ENCODE data around the gene JAZF1.
A peak's percentile ranks its signal among the peaks of the same experiment; 100 is the strongest.

JAZF1 gene

DNA sequence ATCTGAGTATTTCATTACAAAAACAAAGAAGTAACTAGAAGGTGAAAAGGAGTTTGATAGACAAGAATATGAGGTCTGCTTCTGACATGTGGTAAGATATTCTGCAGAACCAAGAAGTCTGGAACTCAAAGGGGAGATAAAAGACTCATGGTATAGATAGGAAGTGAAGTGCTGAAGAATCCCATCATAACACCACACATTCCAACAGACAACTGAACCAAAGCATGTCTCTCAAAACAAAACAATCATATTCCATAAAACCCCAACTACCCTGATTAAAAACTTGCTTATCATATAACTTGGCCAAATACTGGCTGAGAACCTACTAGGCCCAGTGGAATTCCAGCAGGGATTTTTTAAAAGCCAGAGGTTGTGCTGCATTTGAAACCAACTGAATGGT, 178.7 kb downstream of the JAZF1 start:
- no peak for DNase-seq

DNA sequence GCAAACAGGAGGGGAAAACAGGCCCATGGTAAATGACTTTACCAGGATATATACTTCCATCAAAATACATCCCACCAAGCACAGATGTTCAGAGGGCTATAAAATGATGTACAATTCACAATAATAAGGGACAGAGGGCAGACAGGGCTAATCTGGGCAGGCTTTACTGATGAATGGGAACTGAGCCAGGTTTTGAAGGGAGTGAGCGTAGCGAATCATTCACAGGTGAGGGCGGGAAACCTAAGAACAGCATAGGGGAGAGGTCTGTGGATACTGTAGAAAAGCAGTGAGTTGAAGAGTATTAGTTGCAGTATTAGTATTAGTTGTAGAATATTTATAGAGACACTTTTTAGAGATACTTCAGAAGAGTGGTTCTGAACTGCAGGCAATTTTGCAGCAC, 180.8 kb downstream of the JAZF1 start:
- no peak for DNase-seq

DNA sequence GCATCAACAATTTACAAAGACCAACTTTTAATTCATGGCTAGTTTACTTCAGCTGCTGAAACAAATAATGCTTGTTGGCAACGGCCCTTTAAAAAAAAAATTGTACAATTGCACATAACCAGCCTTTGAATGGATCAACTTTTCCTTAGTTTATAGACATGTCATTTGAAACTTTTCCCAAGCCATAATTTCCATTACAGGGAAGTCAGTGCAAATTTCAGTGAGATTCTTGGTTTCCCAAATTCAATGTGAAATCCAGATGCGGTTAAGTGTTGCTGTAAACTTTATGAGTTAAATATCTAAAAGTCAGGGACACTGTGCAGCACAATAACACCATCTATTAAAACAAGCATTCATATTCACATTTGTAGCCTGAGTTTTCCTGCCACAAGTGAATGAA, 182.2 kb downstream of the JAZF1 start:
- no peak for DNase-seq

DNA sequence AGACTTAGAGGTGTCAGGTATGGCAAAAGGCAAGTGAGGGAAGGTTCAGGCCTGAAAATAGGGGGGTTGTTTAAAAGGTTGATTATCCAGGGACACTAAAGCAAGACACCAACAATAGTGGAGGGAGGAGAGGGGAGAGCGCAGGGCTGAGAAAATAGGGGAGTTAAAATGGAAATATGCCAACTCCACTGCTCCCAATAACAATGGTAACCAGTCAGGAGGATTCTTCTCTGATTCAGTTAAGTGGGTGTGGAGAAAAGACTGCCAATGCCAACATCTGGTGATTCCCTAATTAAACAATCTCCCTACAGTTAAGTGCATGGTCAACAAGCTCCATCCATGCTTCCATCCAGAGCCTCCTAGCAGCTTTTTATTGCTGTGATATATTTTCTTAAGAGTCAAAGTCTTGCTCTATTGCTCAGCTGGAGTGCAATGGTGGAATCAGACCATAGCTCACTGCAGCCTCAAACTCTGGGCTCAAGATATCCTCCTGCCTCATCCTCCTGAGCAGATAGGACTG, 183.3 kb downstream of the JAZF1 start:
- no peak for DNase-seq

DNA sequence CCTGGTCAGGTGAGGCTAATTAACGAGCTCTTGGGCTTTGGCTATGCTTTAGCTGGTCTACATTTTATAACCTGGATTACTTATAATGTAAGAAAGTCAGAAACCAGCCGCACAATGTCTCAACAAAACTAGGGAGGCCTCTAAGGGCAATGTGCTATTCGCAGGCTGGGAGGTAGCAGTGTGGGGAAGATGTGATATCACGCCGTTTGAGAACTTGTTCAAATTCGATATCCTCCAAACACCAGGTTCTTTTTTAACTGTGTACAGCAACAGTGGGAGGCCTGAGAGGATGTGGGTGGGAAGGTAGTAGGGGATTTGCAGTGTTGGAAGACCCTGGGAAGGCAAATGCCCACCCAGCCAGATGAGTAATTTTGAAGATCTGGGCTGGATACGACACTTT, 184.5 kb downstream of the JAZF1 start:
- DNase-seq, result no peak

DNA sequence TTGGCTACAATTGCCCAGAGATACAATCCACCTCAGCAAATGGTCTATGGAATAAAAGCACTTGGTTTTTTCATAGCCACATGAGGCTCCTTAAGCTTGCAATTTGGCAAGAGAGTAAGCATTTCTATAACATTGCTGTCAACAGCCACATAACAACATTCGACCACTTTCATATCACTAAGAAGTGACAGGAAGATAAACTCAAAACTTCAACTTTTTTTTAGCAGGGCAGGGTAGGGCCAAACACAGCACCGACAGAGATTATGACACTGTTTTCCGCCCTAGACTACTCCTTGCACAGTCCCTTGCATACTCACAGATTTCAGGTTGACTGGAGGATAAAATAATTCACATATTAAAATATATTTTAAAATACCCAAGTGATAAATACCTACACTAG, 185.4 kb downstream of the JAZF1 start:
- DNase-seq, result no peak

DNA sequence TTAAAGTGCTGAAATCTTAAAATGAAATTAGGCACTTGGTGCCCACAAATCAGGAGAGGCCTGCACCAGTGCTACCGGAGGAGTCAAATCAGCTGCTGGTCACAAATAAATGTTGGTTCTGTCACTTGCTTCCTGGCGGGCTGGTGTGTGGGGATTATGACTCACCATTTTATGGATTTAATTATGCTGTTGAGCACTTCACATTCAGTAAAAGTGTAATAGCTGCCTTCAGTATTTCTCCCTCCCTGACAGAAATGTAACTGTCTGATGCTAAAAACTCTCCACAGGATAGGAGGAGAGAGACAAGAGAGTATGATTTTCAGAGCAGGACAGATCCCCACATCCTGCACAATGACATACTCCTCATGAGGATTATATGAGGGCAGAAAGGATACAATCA, 186.0 kb downstream of the JAZF1 start:
- no peak for DNase-seq

DNA sequence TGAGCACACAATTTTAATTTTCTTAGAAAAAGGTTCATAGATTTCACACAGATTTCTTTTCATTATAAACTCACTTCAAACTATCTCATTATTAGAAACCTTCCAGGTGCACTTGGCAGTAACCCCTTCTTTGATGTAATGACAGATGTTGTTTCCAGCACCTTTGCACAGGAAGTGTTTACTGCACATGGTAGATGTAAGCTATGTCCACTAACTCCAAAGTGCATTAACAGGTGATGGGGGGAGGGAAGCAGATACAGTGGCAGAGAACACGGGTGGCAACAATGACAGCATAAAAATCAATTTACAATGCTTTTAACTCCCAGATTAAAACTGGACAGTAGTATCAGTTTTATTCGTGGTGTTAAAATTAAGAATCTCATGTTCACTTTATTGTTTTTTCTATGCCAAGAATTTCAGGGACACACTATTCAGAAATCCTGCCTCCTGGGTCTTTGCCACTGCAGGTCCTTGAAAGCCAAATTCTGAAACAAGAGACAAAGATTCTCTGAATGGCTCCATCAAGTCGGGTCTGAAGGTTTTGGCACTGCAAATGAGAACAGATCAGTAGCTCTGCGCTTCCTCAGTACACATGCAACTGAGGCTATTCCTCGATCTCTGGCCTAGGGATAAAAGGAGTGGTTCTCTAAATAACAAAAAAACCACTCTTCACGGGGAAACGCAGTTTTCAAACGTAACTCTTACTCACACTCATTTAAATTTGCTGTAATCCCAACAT, 187.7 kb downstream of the JAZF1 start:
- no peak for DNase-seq

DNA sequence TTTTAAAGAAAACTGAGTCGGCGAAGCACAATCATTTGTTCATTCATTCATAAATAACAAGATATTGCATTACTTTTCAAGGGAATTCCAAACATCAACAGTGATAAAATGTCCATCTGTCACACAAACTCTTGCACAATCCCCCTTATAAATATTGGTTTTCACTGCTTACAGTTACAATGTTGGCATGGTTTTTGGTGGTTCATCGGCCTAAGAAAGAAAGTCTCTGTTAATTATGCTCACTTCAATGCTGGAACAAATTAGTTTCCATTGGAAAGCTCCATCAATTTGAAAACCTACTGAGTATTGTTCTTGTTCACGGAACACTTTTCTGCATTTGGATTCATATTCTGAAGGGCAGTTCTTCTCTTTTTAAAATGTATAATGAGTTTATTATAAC, 188.5 kb downstream of the JAZF1 start:
- DNase-seq, result no peak

DNA sequence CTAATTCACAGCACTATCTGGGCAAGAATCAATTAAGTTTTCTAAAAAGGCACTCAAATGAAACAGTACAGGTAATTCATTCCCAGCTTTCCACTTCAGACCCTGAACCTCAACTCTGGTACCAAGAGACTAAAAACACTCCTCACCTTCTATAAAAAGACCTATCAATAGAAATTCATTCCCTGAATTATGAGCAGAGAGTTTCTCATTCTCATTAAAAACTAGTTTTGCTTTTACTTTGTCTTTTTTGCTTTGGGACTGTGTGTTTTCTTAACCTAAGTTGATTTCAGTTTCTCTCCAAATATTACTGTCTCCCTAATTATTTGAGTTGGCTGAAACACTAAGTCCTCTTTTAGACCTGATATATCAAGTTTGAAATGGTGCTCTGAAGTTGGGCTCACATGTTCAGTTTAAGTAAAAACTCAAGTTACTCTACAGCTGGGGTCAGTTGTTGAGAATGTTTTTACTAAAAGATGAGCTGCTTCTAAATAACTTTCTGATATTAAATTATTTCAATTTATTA, 189.5 kb downstream of the JAZF1 start:
- DNase-seq, result no peak

DNA sequence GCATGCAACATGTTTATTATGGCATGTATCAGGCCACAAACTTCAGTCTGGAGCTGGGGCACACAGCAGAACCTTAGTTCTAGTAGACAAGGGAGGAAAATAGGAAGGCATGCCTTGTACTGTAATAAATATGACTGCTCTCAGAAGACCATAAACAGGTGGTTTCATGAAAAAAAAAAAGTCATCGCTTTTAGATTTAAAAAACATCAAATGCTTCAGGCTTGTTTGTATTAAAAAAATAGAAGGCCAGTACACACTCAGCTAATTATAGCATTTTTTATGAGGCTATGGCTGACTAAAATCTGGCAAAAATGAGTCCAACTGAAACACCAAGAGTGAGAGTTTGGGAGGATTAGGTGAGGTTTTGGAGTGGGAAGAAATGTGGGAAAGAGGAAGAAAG, 204.1 kb downstream of the JAZF1 start:
- no peak for DNase-seq

DNA sequence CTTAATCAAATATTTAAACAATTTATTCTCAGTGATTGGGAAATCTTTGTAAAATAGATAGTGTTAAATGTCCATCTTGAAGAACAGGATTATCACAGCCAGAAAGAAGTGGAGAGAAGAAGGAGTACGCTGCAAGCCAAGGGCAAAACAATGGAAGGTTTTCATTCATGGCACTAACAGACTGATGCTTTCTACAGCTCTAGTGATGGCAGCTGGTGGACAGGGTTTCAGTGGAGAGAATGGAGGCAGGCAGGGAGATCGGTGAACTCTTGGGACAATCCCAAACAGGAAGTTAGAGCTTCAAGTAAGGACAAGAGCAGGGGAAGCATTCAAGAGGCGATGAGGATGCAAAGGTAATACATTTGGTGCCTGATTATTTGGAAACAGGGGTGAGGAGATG, 207.0 kb downstream of the JAZF1 start:
- no peak for DNase-seq

DNA sequence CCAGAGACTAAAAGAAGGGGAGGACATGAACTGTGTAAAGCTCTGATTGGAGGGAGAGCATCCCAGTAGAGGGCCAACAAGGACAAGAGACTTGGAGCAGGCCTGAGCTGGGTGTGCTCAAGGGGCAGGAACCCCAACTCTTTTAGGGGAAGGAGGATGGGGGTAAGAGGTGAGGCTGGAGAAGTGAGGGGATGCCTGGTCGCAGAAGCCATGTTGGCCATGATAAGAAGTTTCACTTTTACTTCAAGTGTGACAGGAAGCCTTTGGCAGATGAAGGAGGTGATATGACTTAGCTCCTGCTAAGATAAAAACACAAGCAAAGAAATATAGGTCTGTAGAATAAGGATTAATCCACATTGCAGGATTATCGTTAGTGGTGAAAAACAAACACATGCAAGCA, 208.3 kb downstream of the JAZF1 start:
- DNase-seq, result peak in 1 of 2 donors; percentile 10

DNA sequence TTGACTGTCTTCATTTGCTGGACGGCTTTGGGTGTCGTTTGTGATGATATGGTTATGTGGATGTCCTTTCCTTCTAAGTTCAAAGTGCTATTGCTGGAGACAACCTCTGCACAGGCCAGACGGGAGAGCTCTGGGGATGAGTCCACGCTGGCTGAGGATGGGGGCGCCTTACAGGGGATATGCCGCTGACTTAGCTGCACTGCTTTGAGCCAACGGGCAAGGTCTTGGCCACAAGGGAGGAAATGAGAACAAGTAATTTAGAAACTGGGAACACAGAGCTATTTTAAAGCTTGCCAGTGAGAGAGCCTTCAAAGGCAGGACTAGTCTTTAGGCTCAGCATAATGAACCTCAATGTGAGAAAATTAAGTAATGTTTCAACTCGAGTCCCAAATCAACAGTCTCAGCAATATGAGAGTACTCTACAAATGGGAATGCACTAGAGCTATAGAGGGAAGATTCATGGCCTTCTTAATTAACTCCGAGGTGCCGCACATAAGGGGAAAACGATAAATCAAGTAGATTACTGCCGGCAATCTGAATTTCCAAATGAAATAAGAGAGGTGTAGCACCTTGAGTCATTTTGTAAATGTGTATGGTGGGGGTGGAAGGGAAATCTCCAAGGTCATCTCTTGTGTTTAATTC, 209.3 kb downstream of the JAZF1 start:
- no peak for DNase-seq

DNA sequence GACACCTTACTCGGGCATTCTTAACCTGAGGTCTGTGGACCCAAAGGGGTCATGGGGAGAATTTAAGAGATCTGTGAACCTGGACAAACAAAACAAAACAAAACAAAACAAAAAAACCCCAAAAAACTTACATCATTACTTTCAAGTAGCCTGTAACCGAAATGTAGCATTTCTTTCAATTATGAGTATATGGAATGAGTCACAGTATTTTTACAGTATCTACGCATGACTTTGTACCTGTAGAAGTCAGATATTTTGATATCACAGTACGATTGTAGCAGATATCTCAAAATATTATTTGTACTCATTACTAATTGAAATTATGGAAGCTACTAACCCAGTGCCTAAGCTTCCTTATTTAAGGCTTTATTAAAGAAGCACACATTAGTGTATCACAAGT, 210.2 kb downstream of the JAZF1 start:
- DNase-seq, result no peak

DNA sequence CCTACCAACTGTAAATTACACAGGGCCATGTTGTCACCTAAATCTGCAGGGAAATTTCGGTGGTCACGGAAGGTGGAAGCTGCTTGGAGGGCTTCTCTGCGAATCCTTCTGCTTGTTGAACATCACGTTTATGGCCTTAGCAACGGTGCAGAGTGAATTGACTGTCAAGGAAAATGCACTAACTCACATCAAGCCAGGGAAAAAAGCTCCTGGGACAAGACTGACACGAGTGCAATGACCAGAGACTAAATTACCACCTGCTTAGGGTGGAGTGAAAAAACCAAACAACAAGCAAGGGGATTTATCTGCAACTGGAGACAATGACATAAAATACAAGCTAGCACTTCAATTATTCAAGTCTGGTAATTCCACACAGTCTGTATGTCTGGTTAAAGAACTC, 211.2 kb downstream of the JAZF1 start:
- DNase-seq, result no peak

DNA sequence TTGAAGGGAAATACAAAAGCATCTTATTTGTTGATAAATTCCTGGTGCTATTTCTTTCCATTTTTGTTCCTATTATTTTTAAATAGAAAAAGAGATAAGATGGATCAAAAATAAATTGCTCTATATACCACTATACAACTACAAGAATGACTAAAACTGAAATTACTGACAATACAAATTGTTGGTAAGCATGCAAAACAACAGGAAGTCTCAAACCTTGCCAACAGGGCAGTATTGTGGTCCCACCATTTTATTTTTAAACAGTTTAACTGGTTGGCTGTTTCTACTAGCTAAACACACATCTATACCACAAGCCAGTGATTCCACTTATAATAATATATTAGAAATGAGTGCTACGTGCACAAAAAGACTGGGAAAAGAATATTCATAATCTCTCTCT, 213.0 kb downstream of the JAZF1 start:
- DNase-seq, result no peak

DNA sequence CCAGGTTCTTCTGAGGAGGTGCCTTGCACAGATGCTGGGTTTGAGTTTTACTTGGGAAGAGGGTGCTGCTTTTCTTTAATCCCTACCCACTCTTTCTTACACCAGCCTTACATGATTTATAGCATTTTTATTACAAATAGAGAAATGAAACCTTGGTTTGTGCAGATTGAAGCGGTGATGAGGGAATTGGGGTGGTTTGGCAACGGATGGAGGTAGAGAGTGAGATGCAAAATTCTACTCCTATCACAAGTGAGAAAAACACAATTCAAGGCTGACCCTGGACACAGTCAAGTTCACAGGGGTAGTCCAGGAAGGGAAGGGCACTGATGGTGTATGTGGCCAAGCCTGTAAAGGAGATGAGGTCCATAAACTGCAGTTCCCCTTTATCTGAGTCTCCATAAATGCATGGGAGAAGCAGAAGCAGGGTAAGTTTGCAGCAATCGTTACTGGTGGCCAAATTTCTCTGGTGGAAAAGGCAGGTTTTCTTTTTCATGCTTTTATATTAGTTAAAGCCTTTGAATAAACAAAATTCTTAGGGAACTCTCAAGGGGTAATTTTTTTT, 214.3 kb downstream of the JAZF1 start:
- no peak for DNase-seq

DNA sequence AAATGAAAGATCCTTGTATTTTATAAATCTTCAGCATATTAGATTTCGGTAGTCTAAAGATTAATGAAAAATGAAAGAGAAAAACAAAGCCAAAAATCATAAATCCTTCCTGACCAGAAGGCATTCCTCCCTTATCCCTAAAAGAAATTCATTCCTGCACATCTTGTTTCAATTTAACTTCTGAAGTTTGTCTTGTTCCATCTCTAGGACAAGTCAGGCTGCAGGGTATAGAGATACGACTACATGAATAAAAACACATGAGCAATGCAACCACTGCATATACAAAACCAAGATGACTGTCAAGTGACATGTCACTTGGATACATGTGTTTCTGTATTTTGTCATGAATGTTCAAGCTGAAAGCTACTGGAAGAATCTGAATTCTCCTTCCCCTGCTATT, 214.9 kb downstream of the JAZF1 start:
- no peak for DNase-seq

DNA sequence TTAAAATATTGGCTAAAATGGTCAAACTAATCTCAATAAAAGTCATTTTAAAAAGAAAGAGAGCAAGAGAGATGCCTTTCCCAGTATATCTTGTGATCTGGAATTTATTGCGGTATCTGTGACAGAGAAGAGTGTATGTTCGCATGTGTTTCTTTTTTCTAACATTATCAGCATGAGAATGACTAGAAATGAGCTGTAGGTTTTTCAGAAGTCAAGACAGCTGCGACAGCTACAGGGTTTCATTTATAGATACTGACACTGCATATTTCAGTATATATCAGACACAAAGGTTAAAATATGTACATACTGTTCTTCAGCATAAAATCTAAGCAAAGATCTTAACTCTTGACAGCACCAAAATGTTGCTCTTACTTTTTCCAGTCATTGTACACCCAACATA, 215.8 kb downstream of the JAZF1 start:
- no peak for DNase-seq

DNA sequence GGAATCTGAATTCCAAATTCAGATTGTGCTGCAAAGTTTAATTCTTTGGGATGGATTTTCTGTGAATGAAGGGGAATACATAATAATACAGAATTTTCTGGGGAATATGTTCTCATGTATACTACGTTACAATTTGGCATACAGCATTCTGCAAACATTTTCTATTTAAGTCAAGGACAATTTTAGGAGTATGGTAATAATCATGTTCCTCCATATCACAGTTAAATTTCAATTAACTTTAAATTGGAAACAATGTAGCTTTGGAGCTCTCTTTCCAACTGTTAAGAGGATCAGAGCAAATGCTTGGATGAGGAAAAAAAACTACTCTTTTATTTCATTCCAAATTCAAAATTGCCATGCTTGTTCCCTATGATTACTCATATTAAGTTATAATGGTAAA, 217.5 kb downstream of the JAZF1 start:
- DNase-seq, result no peak

DNA sequence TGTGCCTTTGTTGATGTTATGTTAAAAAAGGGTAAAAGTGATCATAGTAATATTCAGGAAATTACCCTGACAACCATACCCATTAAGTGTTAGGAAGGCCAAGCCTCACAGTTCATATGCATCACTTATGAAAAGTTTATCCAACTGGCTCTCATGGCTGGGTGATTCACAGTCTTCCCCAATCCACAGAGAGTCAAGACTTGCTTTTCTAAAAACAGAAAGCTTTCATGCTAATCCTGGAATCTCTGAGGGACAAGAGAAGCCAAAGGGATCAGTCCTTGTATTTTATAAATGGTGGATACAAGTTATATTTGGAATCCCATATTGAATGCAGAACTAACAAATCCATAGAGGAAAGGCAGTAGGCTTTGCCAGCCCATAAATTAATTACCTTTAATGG, 218.3 kb downstream of the JAZF1 start:
- DNase-seq, result no peak

DNA sequence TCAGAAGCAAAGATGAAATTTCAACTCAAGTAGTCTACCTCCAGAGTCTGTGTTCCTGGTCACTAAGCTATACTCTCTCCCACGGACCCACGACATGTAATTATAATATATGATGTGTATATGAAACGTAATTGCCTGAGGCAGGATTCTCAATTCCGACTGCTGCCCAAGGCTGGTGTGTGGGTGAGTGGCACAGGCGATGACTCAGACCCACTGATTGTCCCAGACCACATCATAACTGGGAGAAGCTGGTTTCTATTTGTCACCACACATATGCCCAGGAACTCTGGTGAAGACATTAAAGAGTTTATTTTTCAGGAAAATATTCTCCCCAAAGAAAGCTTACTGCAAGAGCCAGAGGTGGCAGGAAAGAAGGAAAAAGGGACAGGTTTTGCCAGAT, 219.3 kb downstream of the JAZF1 start:
- DNase-seq, result no peak

DNA sequence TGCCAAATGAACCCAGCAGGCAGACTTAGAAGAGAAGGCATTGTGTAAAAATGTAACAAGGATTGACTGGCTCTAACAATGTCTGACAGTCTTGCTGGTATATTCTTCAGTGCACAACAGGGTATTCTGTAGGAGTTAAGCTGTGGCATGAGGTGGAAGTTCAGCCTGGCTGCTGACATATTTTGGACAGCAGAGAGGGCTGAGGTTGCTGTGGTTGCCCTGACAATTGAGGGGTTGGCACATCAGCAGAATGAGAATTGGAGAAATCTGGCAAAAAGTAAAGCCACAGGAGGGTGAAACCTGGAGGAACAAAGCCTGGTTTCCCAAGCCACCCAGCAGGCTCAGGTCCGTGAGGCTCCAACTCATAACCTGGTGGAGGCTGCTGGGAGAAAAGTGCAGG, 220.2 kb downstream of the JAZF1 start:
- DNase-seq, result no peak
